COLO668 (cell line): ENCODE data around the gene RNF186.
A peak's percentile ranks its signal among the peaks of the same experiment; 100 is the strongest.
"Not testable (repeated sequence)": the region's sequence is repeated elsewhere in the genome, so short reads cannot be mapped to it uniquely, and the experiment has no call there.

ENCODE experiments used
- DNase-seq: peaks from one replicate; lab custom pipeline; 2025; ENCODE audit not compliant: unreplicated experiment; lab: John Stamatoyannopoulos, UW

RNF186 gene

GRCh38 chr1:19814681-19815503 lies at the start of gene RNF186:
Gene RNF186, minus strand, starts transcription at chr1:19815283. Its CDS starts 182 bp downstream, at chr1:19815101.
- DNase-seq, result peak; percentile 98

GRCh38 chr1:19864570-19865160 lies 49.6 kb upstream of the RNF186 start:
- no peak for DNase-seq

- no peak for DNase-seq
These were observed 47.9 kb upstream of the RNF186 start for GRCh38 chr1:19862944-19863343.

- no peak for DNase-seq
These were observed 46.9 kb upstream of the RNF186 start for GRCh38 chr1:19861842-19862530.

- peak; percentile 75 for DNase-seq
These were observed 46.0 kb upstream of the RNF186 start for GRCh38 chr1:19861034-19861433.

GRCh38 chr1:19860418-19860817 lies 45.3 kb upstream of the RNF186 start:
- DNase-seq, result peak; percentile 76

- no peak for DNase-seq
These were observed 44.8 kb upstream of the RNF186 start for GRCh38 chr1:19859876-19860275.

GRCh38 chr1:19858893-19859292 lies 43.8 kb upstream of the RNF186 start:
- DNase-seq, result no peak

GRCh38 chr1:19854866-19855265 lies 39.8 kb upstream of the RNF186 start:
- no peak for DNase-seq

- no peak for DNase-seq
These were observed 37.0 kb upstream of the RNF186 start for GRCh38 chr1:19852036-19852435.

- DNase-seq, result no peak
These were observed 35.1 kb upstream of the RNF186 start for GRCh38 chr1:19850214-19850613.

- DNase-seq, result not testable (repeated sequence)
These were observed 34.2 kb upstream of the RNF186 start for GRCh38 chr1:19849307-19849706.

GRCh38 chr1:19847334-19847733 lies 32.3 kb upstream of the RNF186 start:
- DNase-seq, result not testable (repeated sequence)

- DNase-seq, result no peak
These were observed 31.3 kb upstream of the RNF186 start for GRCh38 chr1:19846338-19846737.

- no peak for DNase-seq
These were observed 30.5 kb upstream of the RNF186 start for GRCh38 chr1:19845555-19845954.

GRCh38 chr1:19844731-19845495 lies 29.8 kb upstream of the RNF186 start:
- DNase-seq, result no peak

- no peak for DNase-seq
These were observed 25.1 kb upstream of the RNF186 start for GRCh38 chr1:19840228-19840627.

- DNase-seq, result no peak
These were observed 22.8 kb upstream of the RNF186 start for GRCh38 chr1:19837866-19838265.

GRCh38 chr1:19835578-19835977 lies 20.5 kb upstream of the RNF186 start:
- no peak for DNase-seq

GRCh38 chr1:19831441-19831840 lies 16.4 kb upstream of the RNF186 start:
- no peak for DNase-seq

- no peak for DNase-seq
These were observed 13.5 kb upstream of the RNF186 start for GRCh38 chr1:19828546-19828945.
